ENCODE data around the gene PARP6. TPM values are rescaled to one million over a fixed set of nuclear protein-coding genes. Genes with fewer than 3 reads are reported as not detected.

PARP6 gene
- total RNA-seq, 1 experiment from 2014 or later: 41.9 TPM

GRCh38 chr15:72203507-72203837, 68.9 kb downstream of the PARP6 start:
- CTCF ChIA-PET: no interaction called here
- peaks cover 5% of the 10 kb centered on the region for H3K4me1 Mint-ChIP-seq
- no peak overlapping the region for H3K4me3 Mint-ChIP-seq
- no peak for ATAC-seq
- POLR2A ChIA-PET: no interaction called here
- no peaks in the 10 kb centered on the region for H3K27me3 Mint-ChIP-seq (ENCODE audit: low read depth)
- TF ChIP-seq ZNF232 (CRISPR knock-in tag; IDR thresholded peaks at IDR 0.05): no peak
- TF ChIP-seq ESRRA (CRISPR knock-in tag; IDR thresholded peaks at IDR 0.05; ENCODE audit: borderline replicate concordance): no peak
- TF ChIP-seq NFE2L1 (CRISPR knock-in tag; IDR thresholded peaks at IDR 0.05): no peak
- TF ChIP-seq ZNF512 (CRISPR knock-in tag; IDR thresholded peaks at IDR 0.05; ENCODE audit: borderline replicate concordance): no peak
- no peak for TF ChIP-seq MYBL2 (CRISPR knock-in tag; IDR thresholded peaks at IDR 0.05)
- no peak for TF ChIP-seq ETV6 (CRISPR knock-in tag; IDR thresholded peaks at IDR 0.05)
- TF ChIP-seq CBFB (CRISPR knock-in tag; IDR thresholded peaks at IDR 0.05; ENCODE audit: low read depth): no peak
- TF ChIP-seq RELA (CRISPR knock-in tag; IDR thresholded peaks at IDR 0.05; ENCODE audit: borderline replicate concordance): no peak
- no peak for TF ChIP-seq ZNF416 (CRISPR knock-in tag; IDR thresholded peaks at IDR 0.05)
- no peak for TF ChIP-seq GABPB1 (CRISPR knock-in tag; IDR thresholded peaks at IDR 0.05)
- no peak for TF ChIP-seq ELF4 (CRISPR knock-in tag; IDR thresholded peaks at IDR 0.05; ENCODE audit: low read depth)
- TF ChIP-seq ZNF263 (CRISPR knock-in tag; IDR thresholded peaks at IDR 0.05; ENCODE audit: low read depth): no peak
- no peak for TF ChIP-seq PRDM15 (CRISPR knock-in tag; IDR thresholded peaks at IDR 0.05)
- no peak for TF ChIP-seq ZNF281 (CRISPR knock-in tag; IDR thresholded peaks at IDR 0.05)
- no peak for TF ChIP-seq OVOL2 (CRISPR knock-in tag; IDR thresholded peaks at IDR 0.05; ENCODE audit: borderline replicate concordance)
- no peak for DNase-seq (ENCODE audit: low spot score)
- no peak overlapping the region; the same call in 1 of the 2 replicates for H3K27ac Mint-ChIP-seq
- peaks cover 98% of the 10 kb centered on the region for H3K36me3 Mint-ChIP-seq
- H3K9me3 Mint-ChIP-seq: no peaks in the 10 kb centered on the region

- peak overlapping the region; percentile 26; the same call in 1 of the 2 replicates for H3K27ac Mint-ChIP-seq
- CTCF ChIA-PET: no interaction called here
- peaks cover 94% of the 10 kb centered on the region for H3K36me3 Mint-ChIP-seq
Observed at GRCh38 chr15:72202801-72203506, 69.4 kb downstream of the PARP6 start.

More at GRCh38 chr15:72202801-72203506, 69.4 kb downstream of the PARP6 start:
- H3K9me3 Mint-ChIP-seq: no peaks in the 10 kb centered on the region
- no peak for DNase-seq (ENCODE audit: low spot score)
- H3K4me3 Mint-ChIP-seq: no peak overlapping the region
- TF ChIP-seq ZNF317 (CRISPR knock-in tag; IDR thresholded peaks at IDR 0.05; ENCODE audit: borderline replicate concordance, low read depth): no peak
- TF ChIP-seq CTCF (IDR thresholded peaks at IDR 0.05): no peak
- TF ChIP-seq OVOL2 (CRISPR knock-in tag; IDR thresholded peaks at IDR 0.05; ENCODE audit: borderline replicate concordance): no peak
- no peak for TF ChIP-seq SMAD3 (CRISPR knock-in tag; IDR thresholded peaks at IDR 0.05; ENCODE audit: borderline replicate concordance)
- TF ChIP-seq ZNF281 (CRISPR knock-in tag; IDR thresholded peaks at IDR 0.05): no peak
- H3K27me3 Mint-ChIP-seq (ENCODE audit: low read depth): peaks cover 2% of the 10 kb centered on the region; the same call in 1 of the 2 replicates
- POLR2A ChIA-PET: no interaction called here
- H3K4me1 Mint-ChIP-seq: peaks cover 9% of the 10 kb centered on the region
- ATAC-seq: no peak
